ENCODE measurements around the gene HDAC1. TPM values are rescaled to one million over a fixed set of nuclear protein-coding genes. Genes with fewer than 3 reads are reported as not detected.
A peak's percentile ranks its signal among the peaks of the same experiment; 100 is the strongest.

The HDAC1 gene
- total and polyA plus RNA-seq, 2 of the 8 experiments (the other 6 are each of a cell fraction or from before 2014, with no cell fraction given), result 111 to 125 TPM

GRCh38 chr1:32361674-32362473 lies 70.0 kb downstream of the HDAC1 start (continued):
- no peak for TF ChIP-seq USF2 (IDR thresholded peaks at IDR 0.05; ENCODE audit: low read length)
- TF ChIP-seq CBX8 (IDR thresholded peaks at IDR 0.05; ENCODE audit: borderline replicate concordance, low read depth, low read length), result no peak
- TF ChIP-seq KDM1A (IDR thresholded peaks at IDR 0.05; ENCODE audit: borderline replicate concordance, low read length), result 0 out of 2 replicates have a peak, but pooled peaks have one; percentile 32
- no peak for TF ChIP-seq TCF12 (IDR thresholded peaks at IDR 0.05; ENCODE audit: low read depth, low read length)
- TF ChIP-seq MAFK (IDR thresholded peaks at IDR 0.05; ENCODE audit: low read depth, low read length), result no peak
- no peak for TF ChIP-seq RXRA (IDR thresholded peaks at IDR 0.05; ENCODE audit: insufficient read depth, low read depth, low read length)
- TF ChIP-seq E2F6 (IDR thresholded peaks at IDR 0.05), result peak; percentile 87
- TF ChIP-seq SIN3A (conservative IDR thresholded peaks at IDR 0.05 in 1 of 2, IDR thresholded peaks at IDR 0.05 in 1 of 2; ENCODE audit: low read depth in 1 of 2, low read length in 2 of 2), result 0 out of 4 replicates have a peak, but pooled peaks of 1 of the 2 experiments have one; percentile 0
- TF ChIP-seq NRF1 (IDR thresholded peaks at IDR 0.05; ENCODE audit: low read depth, low read length), result no peak
- TF ChIP-seq GABPA (IDR thresholded peaks at IDR 0.05; ENCODE audit: borderline replicate concordance, insufficient read depth, low read length), result no peak
- no peak for TF ChIP-seq TEAD4 (IDR thresholded peaks at IDR 0.05; ENCODE audit: low read depth, low read length)
- no peak for TF ChIP-seq SP4 (IDR thresholded peaks at IDR 0.05; ENCODE audit: low read length)
- 0 out of 2 replicates have a peak, but pooled peaks have one; percentile 11 for TF ChIP-seq YY1 (IDR thresholded peaks at IDR 0.05; ENCODE audit: low read depth, low read length)
- no peak for TF ChIP-seq BRCA1 (IDR thresholded peaks at IDR 0.05; ENCODE audit: low read depth, low read length)
- TF ChIP-seq POLR2AphosphoS5 (IDR thresholded peaks at IDR 0.05; ENCODE audit: low read depth, low read length), result 0 out of 2 replicates have a peak, but pooled peaks have one; percentile 16
- no peak for TF ChIP-seq CEBPB (IDR thresholded peaks at IDR 0.05; ENCODE audit: low read depth, low read length)
- no peak for TF ChIP-seq RNF2 (IDR thresholded peaks at IDR 0.05; ENCODE audit: borderline replicate concordance, low read depth, low read length, missing control alignments, poor library complexity, severe bottlenecking)
